ENCODE measurements around the gene DNAI1.

DNA sequence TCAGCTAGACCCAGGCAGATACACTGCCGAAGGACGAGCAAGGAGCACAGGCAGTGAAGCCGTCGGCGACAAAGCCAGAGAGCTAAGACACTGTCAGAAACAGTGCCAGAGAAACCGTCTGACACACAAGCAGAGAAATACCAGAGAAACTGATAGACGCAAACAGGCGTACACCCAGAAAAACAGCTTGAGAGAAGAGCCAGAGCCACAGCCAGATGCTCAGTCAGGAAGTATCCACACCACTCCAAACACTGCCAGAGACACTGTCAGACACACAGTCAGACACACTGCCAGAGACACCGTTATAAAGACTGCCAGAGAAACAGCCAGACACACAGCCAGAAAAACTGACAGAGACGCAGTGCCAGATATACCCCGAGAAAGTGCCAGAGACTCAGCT lies 111.8 kb downstream of the DNAI1 start:
- TF ChIP-seq, protein P1, sequence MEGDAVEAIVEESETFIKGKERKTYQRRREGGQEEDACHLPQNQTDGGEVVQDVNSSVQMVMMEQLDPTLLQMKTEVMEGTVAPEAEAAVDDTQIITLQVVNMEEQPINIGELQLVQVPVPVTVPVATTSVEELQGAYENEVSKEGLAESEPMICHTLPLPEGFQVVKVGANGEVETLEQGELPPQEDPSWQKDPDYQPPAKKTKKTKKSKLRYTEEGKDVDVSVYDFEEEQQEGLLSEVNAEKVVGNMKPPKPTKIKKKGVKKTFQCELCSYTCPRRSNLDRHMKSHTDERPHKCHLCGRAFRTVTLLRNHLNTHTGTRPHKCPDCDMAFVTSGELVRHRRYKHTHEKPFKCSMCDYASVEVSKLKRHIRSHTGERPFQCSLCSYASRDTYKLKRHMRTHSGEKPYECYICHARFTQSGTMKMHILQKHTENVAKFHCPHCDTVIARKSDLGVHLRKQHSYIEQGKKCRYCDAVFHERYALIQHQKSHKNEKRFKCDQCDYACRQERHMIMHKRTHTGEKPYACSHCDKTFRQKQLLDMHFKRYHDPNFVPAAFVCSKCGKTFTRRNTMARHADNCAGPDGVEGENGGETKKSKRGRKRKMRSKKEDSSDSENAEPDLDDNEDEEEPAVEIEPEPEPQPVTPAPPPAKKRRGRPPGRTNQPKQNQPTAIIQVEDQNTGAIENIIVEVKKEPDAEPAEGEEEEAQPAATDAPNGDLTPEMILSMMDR (IDR thresholded peaks at IDR 0.05 in 4 of 5, conservative IDR thresholded peaks at IDR 0.05 in 1 of 5) = no peak
- TF ChIP-seq POLR2A (IDR thresholded peaks at IDR 0.05) = no peak
